A673 (cell line): ENCODE measurements around the gene IFT122.

Experiments used
- CTCF ChIP-seq: fragments of 300-800, 200-600 bp; sonication (generic); conservative IDR thresholded peaks from 2 replicates; pipeline ENCODE4 v1.5.1; 2017; ENCODE audit warnings: low read depth, mild to moderate bottlenecking, antibody characterized with exemption, low read length, moderate library complexity, mixed read lengths
- EZH2 ChIP-seq: fragments of 200-600 bp; sonication (generic); IDR thresholded peaks from 2 replicates; pipeline ENCODE4 v1.6.1; 2017; ENCODE audit warnings: borderline replicate concordance, low read depth, mild to moderate bottlenecking, mixed read lengths, antibody characterized with exemption, low read length; ENCODE audit not compliant: poor library complexity, severe bottlenecking

DNA sequence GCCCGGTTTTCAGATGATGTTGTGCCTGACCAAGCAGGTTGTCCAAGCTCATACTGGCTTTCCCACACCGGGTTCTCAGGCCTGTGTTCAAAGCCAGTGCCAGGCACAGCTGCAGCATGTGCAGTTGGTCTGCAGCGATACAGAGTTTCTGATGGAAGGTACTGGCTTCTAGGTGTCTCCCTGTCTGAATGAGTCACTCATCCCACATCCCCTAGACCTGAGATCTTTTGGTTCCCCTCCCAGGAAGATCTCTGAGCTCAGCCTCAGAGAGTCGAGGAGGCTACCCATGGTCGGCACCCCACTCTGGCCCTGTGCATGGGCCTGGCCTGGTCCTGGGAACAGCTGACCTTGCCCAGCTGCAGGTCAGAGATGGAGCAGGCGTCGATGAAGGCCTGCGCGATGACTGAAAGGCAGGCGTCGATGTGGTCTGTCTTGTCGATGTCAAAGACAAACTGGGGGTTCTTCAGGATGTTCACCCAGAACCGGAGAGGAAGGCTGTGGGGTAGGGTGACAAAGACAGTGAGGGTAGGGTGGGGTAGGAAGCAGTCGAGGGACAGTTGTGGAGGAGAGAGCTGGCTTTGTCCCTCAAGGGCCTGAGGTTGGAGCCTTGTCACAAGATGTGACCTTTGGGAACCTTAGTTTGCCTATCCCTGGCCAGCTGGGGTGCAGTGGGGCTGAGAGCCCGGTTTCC is 118.2 kb downstream of the IFT122 start:
- no peak for TF ChIP-seq EZH2
- no peak for TF ChIP-seq CTCF
